ENCODE results near the gene TNRC6C.
"Not testable (repeated sequence)": the region's sequence is repeated elsewhere in the genome, so short reads cannot be mapped to it uniquely, and the experiment has no call there.

TNRC6C gene

DNA sequence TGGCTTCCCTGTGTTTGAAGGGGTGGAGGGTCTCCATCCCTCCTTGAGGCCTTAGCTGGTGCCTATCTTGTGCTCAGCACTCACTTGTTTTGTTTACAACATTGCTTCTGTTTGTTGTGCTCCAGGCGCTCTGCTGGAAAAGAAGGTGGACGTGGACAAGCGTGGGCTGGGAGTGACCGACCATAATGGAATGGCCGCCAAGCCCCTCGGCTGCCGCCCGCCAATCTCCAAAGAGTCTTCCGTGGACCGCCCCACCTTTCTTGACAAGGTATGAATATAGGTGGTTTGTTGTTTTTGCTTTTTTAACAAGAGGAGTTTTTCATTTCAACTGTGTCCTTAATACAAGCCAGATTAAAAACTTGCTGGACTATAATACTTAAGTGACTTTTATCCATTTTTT, 116.5 kb downstream of the TNRC6C start:
- TF ChIP-seq, protein P1, sequence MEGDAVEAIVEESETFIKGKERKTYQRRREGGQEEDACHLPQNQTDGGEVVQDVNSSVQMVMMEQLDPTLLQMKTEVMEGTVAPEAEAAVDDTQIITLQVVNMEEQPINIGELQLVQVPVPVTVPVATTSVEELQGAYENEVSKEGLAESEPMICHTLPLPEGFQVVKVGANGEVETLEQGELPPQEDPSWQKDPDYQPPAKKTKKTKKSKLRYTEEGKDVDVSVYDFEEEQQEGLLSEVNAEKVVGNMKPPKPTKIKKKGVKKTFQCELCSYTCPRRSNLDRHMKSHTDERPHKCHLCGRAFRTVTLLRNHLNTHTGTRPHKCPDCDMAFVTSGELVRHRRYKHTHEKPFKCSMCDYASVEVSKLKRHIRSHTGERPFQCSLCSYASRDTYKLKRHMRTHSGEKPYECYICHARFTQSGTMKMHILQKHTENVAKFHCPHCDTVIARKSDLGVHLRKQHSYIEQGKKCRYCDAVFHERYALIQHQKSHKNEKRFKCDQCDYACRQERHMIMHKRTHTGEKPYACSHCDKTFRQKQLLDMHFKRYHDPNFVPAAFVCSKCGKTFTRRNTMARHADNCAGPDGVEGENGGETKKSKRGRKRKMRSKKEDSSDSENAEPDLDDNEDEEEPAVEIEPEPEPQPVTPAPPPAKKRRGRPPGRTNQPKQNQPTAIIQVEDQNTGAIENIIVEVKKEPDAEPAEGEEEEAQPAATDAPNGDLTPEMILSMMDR (IDR thresholded peaks at IDR 0.05; ENCODE audit: borderline replicate concordance, insufficient read depth, low read depth, low read length) = no peak

DNA sequence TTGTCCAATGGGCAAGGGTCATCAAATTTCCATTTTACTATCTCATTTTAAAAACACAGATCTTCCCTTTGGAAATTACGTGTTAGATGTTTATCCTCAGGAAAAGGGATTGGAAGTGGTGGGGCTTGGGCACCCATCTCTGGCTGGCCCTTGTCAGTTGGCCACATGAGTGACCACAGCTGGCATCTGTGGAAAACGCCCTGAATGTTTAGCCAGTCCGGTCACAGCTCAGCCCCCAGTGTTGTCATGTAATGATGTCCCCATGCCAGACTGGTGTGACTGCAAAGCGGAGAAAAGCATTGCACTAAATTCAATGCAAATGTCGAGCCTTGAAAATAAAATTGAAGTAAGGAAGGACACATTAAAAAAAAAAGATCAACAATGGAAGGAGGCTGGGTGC, 117.0 kb downstream of the TNRC6C start:
- TF ChIP-seq, protein P1 (IDR thresholded peaks at IDR 0.05; ENCODE audit: borderline replicate concordance, insufficient read depth, low read depth, low read length) = no peak
- H3K4me3 ChIP-seq (ENCODE audit: low read depth, low read length) = no peak overlapping the region

More for the DNA sequence above, 116.5 kb downstream of the TNRC6C start:
- H3K4me3 ChIP-seq (ENCODE audit: low read depth, low read length) = no peak overlapping the region

DNA sequence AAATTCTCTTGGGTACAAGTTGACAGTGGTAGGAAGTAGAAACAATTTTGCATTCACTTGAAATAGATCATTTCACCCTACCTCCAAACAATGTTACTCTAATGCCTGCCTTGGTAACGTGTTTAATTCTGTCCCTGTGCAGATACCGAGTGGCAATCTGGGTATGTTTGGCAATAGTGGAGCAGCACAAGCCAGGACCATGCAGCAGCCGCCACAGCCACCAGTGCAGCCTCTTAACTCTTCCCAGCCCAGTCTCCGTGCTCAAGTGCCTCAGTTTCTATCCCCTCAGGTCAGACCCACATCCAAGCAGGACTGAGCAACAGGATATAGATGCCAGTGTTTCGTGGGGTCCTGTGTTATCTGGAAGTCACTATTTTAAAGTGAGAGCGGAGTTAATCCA, 120.8 kb downstream of the TNRC6C start:
- no peak overlapping the region for H3K4me3 ChIP-seq (ENCODE audit: low read depth, low read length)

DNA sequence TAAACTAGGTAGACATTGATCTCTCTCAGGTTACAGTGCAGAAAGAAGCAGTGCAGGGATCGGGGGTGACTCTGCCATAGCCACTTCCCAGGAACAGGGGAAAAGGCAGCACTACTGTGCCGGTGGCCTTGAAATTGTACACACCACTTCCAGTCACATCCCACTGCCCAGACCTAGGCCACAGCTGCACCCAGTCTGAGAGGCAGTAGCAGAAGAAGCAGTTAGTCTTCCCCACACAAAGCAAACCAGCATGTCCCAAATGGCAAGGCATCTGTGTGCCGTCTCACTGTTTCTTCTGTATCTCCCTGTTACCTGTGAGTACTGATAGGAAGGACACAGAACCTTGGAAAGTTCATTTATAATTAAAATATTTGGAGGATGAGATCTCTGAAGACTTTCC, 123.0 kb downstream of the TNRC6C start:
- TF ChIP-seq, protein P1 (IDR thresholded peaks at IDR 0.05; ENCODE audit: borderline replicate concordance, insufficient read depth, low read depth, low read length) = no peak
- H3K4me3 ChIP-seq (ENCODE audit: low read depth, low read length) = no peak overlapping the region

More for the DNA sequence above, 120.8 kb downstream of the TNRC6C start:
- TF ChIP-seq, protein P1 (IDR thresholded peaks at IDR 0.05; ENCODE audit: borderline replicate concordance, insufficient read depth, low read depth, low read length) = no peak

DNA sequence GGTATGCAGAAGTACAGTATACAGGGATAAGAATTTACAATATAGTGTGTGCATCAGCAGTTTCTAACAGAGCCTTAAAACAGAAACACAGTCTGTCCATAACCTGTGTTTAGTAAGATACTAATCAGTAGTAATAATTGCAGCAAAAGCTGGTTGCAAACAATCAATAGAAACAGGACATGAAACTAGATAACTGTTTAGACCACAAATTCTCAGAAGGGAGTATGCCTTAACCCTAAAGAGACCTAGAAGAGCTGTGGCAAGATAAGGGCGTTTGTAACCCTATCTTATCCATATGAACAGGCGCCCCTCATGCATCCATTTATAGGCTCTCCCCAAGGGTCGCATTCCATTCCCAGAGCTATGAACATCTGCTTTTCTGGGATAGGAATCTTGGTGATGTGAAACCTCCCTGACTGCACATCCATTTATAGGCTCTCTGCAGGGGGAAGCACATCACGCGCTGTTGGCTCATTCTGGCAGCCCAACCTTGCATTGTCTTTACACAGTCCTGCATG, 123.9 kb downstream of the TNRC6C start:
- H3K4me3 ChIP-seq (ENCODE audit: low read depth, low read length) = not testable (repeated sequence)

DNA sequence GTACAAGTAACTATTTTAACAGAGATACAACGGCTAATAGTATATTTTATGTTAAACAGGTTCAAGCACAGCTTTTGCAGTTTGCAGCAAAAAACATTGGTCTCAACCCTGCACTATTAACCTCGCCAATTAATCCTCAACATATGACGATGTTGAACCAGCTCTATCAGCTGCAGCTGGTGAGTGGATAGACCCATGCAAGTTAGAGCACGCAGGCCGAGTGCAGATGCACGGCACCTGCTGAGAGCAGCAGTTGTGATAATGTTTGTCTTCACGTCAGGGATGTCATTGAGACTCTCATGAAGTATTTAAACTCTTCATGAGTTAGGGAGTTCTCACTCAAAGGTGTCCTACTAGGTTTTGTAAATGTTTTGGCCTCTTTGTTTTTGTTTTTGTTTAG, 124.5 kb downstream of the TNRC6C start:
- H3K4me3 ChIP-seq (ENCODE audit: low read depth, low read length) = no peak overlapping the region
- TF ChIP-seq, protein P1 (IDR thresholded peaks at IDR 0.05; ENCODE audit: borderline replicate concordance, insufficient read depth, low read depth, low read length) = no peak

DNA sequence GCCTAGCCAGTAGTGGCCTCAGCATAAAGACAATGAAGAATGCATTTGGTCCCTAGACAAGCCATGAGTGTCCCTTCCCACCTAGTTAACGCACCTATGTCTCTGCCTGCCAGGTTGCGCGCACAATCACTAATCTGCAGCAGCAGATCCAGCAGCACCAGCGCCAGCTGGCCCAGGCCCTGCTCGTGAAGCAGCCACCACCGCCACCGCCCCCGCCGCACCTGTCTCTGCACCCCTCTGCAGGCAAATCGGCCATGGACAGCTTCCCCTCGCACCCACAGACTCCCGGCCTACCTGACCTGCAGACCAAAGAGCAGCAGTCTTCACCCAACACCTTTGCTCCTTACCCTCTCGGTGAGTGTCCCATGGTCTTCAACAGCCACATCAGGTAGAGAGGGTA, 128.2 kb downstream of the TNRC6C start:
- TF ChIP-seq, protein P1 (IDR thresholded peaks at IDR 0.05; ENCODE audit: borderline replicate concordance, insufficient read depth, low read depth, low read length) = no peak
- no peak overlapping the region for H3K4me3 ChIP-seq (ENCODE audit: low read depth, low read length)

DNA sequence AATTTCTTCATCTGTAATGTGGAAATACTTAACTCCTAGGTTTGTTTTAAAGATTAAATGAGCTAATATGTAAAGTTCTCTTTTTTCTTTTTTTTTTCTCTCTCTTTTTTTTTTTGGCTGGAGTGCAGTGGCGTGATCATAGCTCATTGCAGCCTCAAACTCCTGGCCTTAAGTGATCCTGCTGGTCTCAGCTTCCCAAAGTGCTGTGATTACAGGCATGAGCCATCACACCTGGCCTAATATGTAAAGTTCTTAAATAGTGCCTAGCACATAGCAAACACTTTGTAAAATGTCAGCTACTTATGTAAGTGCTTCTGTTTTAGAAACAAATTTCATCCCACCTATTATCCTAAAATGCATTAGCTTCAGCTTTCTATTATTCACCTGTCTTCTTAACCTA, 130.0 kb downstream of the TNRC6C start:
- TF ChIP-seq, protein P1 (IDR thresholded peaks at IDR 0.05; ENCODE audit: borderline replicate concordance, insufficient read depth, low read depth, low read length) = no peak
- H3K4me3 ChIP-seq (ENCODE audit: low read depth, low read length) = no peak overlapping the region

All from GM12875 (cell line).